Activated CD4-positive, alpha-beta T cell treated with anti-CD3 and anti-CD28 coated beads, Interleukin-2, amount 50 U/mL, for 48 hours (primary cell): Measurements from ENCODE around the gene FRMPD4.

Source experiments
- DNase-seq, 2 experiments: peaks; one replicate each; pipeline ENCODE4 v3.0.0-alpha.2; 2020

FRMPD4 gene

GRCh38 chrX:12372111-12372510 lies 233.8 kb downstream of the FRMPD4 start:
- no peak for DNase-seq

GRCh38 chrX:12374286-12374685 lies 236.0 kb downstream of the FRMPD4 start:
- no peak for DNase-seq

- DNase-seq = no peak
Measured at GRCh38 chrX:12378253-12378652, 240.0 kb downstream of the FRMPD4 start.

- no peak for DNase-seq
Measured at GRCh38 chrX:12378706-12379105, 240.4 kb downstream of the FRMPD4 start.

GRCh38 chrX:12379671-12380070 lies 241.4 kb downstream of the FRMPD4 start:
- no peak for DNase-seq

GRCh38 chrX:12383196-12383595 lies 244.9 kb downstream of the FRMPD4 start:
- DNase-seq = no peak

GRCh38 chrX:12390301-12390700 lies 252.0 kb downstream of the FRMPD4 start:
- DNase-seq = no peak

- no peak for DNase-seq
Measured at GRCh38 chrX:12396584-12396983, 258.3 kb downstream of the FRMPD4 start.

- no peak for DNase-seq
Measured at GRCh38 chrX:12400218-12400617, 261.9 kb downstream of the FRMPD4 start.

GRCh38 chrX:12401252-12401651 lies 263.0 kb downstream of the FRMPD4 start:
- no peak for DNase-seq

- DNase-seq = no peak
Measured at GRCh38 chrX:12403474-12404082, 265.3 kb downstream of the FRMPD4 start.

- no peak for DNase-seq
Measured at GRCh38 chrX:12405306-12405705, 267.0 kb downstream of the FRMPD4 start.

- no peak for DNase-seq
Measured at GRCh38 chrX:12410523-12410922, 272.2 kb downstream of the FRMPD4 start.

GRCh38 chrX:12411831-12412230 lies 273.6 kb downstream of the FRMPD4 start:
- no peak for DNase-seq

- DNase-seq = no peak
Measured at GRCh38 chrX:12412561-12412960, 274.3 kb downstream of the FRMPD4 start.

- DNase-seq = no peak
Measured at GRCh38 chrX:12419591-12419990, 281.3 kb downstream of the FRMPD4 start.

- no peak for DNase-seq
Measured at GRCh38 chrX:12421918-12422317, 283.6 kb downstream of the FRMPD4 start.

GRCh38 chrX:12423346-12423745 lies 285.1 kb downstream of the FRMPD4 start:
- no peak for DNase-seq

- no peak for DNase-seq
Measured at GRCh38 chrX:12425496-12425895, 287.2 kb downstream of the FRMPD4 start.

GRCh38 chrX:12426420-12426819 lies 288.1 kb downstream of the FRMPD4 start:
- DNase-seq = no peak

GRCh38 chrX:12434493-12434892 lies 296.2 kb downstream of the FRMPD4 start:
- DNase-seq = no peak

GRCh38 chrX:12439416-12439815 lies 301.1 kb downstream of the FRMPD4 start:
- no peak for DNase-seq

GRCh38 chrX:12440246-12440645 lies 302.0 kb downstream of the FRMPD4 start:
- DNase-seq = no peak

GRCh38 chrX:12441381-12442128 lies 303.3 kb downstream of the FRMPD4 start:
- DNase-seq = no peak
